NCI-H2196 (cell line): ENCODE results near the gene PRSS27.
"Not testable (repeated sequence)": the region's sequence is repeated elsewhere in the genome, so short reads cannot be mapped to it uniquely, and the experiment has no call there.

Experiments used
- DNase-seq: peaks from one replicate; lab custom pipeline; 2025; ENCODE audit not compliant: unreplicated experiment; lab: John Stamatoyannopoulos, UW

The PRSS27 gene

GRCh38 chr16:2728034-2728433 lies 8.0 kb upstream of the PRSS27 start:
- DNase-seq, result no peak

GRCh38 chr16:2726923-2727322 lies 6.9 kb upstream of the PRSS27 start:
- no peak for DNase-seq

- DNase-seq, result no peak
These were observed 4.9 kb upstream of the PRSS27 start for GRCh38 chr16:2724816-2725348.

- no peak for DNase-seq
These were observed 4.2 kb upstream of the PRSS27 start for GRCh38 chr16:2724088-2724676.

GRCh38 chr16:2721634-2722173 lies 1.7 kb upstream of the PRSS27 start:
- DNase-seq, result not testable (repeated sequence)

- DNase-seq, result peak; percentile 93
These were observed 952 bp upstream of the PRSS27 start for GRCh38 chr16:2720719-2721633.

- DNase-seq, result peak; percentile 31
These were observed 528 bp downstream of the PRSS27 start for GRCh38 chr16:2719328-2720063.

GRCh38 chr16:2717383-2718263 lies 2.4 kb downstream of the PRSS27 start:
- no peak for DNase-seq

- DNase-seq, result no peak
These were observed 3.1 kb downstream of the PRSS27 start for GRCh38 chr16:2716948-2717347.

GRCh38 chr16:2715966-2716885 lies 3.8 kb downstream of the PRSS27 start:
- no peak for DNase-seq

- DNase-seq, result no peak
These were observed 4.5 kb downstream of the PRSS27 start for GRCh38 chr16:2715519-2715918.

GRCh38 chr16:2715064-2715463 lies 5.0 kb downstream of the PRSS27 start:
- DNase-seq, result no peak

- no peak for DNase-seq
These were observed 5.8 kb downstream of the PRSS27 start for GRCh38 chr16:2713985-2714774.

GRCh38 chr16:2713523-2713922 lies 6.5 kb downstream of the PRSS27 start:
- no peak for DNase-seq

- DNase-seq, result no peak
These were observed 7.5 kb downstream of the PRSS27 start for GRCh38 chr16:2712546-2712945.

- no peak for DNase-seq
These were observed 8.0 kb downstream of the PRSS27 start for GRCh38 chr16:2712063-2712441.

- DNase-seq, result no peak
These were observed 8.5 kb downstream of the PRSS27 start for GRCh38 chr16:2711370-2712062.

GRCh38 chr16:2710711-2711231 lies 9.3 kb downstream of the PRSS27 start:
- no peak for DNase-seq
